Measurements from ENCODE around the gene ZAP70.

ZAP70 gene

DNA sequence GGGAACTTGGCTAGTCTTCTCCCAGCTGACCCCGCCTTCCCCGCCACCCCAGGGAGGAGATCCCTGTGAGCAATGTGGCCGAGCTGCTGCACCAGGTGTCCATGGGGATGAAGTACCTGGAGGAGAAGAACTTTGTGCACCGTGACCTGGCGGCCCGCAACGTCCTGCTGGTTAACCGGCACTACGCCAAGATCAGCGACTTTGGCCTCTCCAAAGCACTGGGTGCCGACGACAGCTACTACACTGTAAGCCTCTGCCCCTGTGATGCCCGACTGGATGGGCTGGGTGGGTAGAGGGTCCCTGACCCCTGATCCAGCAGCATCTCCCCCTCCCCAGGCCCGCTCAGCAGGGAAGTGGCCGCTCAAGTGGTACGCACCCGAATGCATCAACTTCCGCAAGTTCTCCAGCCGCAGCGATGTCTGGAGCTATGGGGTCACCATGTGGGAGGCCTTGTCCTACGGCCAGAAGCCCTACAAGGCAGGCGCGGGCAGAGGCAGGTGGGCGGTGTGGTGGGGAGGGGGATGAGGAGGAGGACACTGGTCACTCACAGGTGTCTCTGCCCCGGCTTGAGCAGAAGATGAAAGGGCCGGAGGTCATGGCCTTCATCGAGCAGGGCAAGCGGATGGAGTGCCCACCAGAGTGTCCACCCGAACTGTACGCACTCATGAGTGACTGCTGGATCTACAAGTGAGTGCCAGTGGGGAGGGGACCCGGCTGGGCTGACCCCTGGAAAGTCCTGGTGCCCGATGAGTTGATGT is 24.2 kb downstream of the ZAP70 start:
- TF ChIP-seq, protein P1, sequence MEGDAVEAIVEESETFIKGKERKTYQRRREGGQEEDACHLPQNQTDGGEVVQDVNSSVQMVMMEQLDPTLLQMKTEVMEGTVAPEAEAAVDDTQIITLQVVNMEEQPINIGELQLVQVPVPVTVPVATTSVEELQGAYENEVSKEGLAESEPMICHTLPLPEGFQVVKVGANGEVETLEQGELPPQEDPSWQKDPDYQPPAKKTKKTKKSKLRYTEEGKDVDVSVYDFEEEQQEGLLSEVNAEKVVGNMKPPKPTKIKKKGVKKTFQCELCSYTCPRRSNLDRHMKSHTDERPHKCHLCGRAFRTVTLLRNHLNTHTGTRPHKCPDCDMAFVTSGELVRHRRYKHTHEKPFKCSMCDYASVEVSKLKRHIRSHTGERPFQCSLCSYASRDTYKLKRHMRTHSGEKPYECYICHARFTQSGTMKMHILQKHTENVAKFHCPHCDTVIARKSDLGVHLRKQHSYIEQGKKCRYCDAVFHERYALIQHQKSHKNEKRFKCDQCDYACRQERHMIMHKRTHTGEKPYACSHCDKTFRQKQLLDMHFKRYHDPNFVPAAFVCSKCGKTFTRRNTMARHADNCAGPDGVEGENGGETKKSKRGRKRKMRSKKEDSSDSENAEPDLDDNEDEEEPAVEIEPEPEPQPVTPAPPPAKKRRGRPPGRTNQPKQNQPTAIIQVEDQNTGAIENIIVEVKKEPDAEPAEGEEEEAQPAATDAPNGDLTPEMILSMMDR (IDR thresholded peaks at IDR 0.05; ENCODE audit: low read depth, low read length), result no peak
- H3K4me3 ChIP-seq (ENCODE audit: low read depth, low read length), result no peak overlapping the region

DNA sequence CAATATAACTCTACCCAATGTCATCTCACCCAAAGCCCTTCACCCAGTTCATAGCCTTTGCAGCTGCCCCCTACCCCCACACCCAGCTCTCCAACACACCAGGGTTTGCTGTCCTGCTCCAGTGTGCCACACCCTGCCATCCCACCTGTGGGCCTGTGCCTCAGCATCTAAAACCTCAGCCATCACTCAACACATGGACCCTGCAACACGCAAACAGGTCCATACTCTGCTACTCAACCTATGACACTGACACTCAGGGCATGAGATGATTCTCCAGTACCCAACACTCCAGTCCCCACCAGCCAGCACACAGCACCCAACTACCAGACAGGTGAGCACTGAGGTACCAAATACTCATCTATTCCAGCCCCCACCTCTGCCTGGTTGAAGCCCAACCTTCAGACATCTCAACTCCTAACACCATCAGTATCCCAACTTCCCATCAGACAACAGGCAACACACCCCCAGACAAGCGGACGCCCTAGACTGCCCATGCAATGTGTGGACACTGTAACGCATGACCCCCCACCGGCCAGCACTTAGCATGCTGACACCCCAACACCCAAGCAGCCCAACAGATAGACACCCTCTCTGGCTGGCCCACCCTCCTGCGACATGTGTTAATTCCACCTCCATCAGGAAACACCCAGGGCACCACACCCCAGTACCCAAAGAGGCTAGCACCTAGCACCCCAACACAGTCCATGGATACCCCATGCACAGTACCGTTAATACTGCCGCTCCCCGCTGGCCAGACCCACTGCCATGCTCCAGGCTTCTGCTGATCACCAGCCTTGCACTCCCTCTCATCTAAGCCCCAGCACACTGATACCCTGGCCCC is 25.0 kb downstream of the ZAP70 start:
- TF ChIP-seq, protein P1 (IDR thresholded peaks at IDR 0.05; ENCODE audit: low read depth, low read length), result no peak
- H3K4me3 ChIP-seq (ENCODE audit: low read depth, low read length), result no peak overlapping the region

DNA sequence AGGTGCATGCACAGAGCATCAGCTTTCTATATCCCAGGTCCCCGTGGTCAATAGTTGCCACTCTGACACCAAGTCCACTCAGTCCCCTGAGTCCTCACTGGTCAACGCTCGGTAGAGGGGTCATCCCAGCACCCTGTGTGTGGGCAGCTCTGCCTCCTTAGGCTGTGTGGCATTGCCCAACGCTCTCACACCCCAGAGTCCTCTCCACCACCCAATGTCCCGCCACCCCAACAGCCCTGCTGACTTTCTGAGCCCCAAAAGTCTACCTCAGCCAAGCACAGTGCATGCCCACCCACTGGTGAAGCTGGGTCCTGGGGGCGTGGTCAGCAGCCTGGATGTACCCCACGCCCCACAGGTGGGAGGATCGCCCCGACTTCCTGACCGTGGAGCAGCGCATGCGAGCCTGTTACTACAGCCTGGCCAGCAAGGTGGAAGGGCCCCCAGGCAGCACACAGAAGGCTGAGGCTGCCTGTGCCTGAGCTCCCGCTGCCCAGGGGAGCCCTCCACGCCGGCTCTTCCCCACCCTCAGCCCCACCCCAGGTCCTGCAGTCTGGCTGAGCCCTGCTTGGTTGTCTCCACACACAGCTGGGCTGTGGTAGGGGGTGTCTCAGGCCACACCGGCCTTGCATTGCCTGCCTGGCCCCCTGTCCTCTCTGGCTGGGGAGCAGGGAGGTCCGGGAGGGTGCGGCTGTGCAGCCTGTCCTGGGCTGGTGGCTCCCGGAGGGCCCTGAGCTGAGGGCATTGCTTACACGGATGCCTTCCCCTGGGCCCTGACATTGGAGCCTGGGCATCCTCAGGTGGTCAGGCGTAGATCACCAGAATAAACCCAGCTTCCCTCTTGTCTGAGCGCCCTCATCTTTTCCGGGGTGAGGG is 25.9 kb downstream of the ZAP70 start:
- no peak overlapping the region for H3K4me3 ChIP-seq (ENCODE audit: low read depth, low read length)

DNA sequence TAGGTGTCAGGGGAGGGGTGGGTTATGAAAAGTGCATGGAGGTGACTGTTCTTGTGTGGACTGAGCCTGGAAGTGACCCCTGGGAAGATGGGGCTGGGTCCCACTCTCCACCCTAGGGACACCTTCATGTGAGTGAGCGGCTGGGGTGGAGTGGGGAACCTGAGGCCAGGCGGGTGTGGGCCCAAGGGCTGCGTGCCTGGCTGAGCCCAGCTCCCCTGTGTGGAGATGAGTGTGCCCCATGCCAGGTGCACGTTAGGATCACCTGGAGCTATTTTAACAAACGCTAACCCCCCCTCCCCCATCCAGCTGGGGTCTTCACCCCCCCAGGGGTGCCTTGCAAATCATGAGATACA is 26.5 kb downstream of the ZAP70 start:
- H3K4me3 ChIP-seq (ENCODE audit: low read depth, low read length), result no peak overlapping the region

More for the DNA sequence above, 25.9 kb downstream of the ZAP70 start:
- TF ChIP-seq, protein P1 (IDR thresholded peaks at IDR 0.05; ENCODE audit: low read depth, low read length), result no peak

DNA sequence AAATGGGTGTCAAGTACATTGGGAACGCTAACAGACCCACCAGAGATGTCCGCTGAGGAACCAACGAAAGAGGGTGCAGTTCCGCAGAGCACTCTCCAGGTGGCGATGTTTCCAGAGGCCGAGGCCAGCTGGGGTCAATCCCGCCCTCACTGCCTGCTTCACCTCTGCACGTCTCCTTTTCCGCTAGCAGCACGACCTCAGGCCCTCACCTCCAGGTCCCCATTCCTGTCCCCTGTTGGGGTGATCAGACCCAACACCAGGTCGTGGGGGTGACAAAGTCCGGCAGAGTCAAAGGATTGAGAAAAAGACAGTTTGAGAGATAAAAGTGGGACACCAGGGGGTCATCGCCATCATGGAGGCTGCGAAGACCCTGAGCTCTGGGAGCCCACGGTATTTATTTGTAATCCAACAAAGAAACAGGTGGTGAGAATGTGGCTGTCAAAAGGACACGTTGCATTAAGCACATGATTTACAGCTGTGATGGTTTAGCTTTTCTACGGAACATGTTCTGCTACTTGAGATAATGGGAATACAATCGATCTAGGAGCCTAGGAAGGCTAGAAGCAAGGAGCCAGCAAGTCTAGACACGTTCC is 27.3 kb downstream of the ZAP70 start:
- TF ChIP-seq, protein P1 (IDR thresholded peaks at IDR 0.05; ENCODE audit: low read depth, low read length), result peak; percentile 76
- H3K4me3 ChIP-seq (ENCODE audit: low read depth, low read length), result no peak overlapping the region

More for the DNA sequence above, 26.5 kb downstream of the ZAP70 start:
- TF ChIP-seq, protein P1 (IDR thresholded peaks at IDR 0.05; ENCODE audit: low read depth, low read length), result no peak

DNA sequence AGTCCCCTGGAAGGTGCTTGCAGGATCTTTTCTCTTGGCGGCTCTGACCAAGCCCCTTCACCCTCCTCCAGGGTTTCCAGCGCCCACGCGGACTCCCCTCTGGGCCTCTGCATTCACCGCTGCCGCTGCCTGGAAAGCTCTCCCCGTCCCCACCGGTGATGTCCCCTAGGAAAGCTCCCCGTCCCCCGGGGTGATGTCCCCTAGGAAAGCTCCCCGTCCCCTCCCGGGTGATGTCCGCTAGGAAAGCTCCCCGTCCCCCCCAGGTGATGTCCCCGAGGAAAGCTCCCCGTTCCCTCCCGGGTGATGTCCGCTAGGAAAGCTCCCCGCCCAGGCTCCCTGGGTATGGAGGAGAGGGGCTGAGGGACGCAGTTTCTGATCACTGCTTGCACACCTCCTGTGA is 27.9 kb downstream of the ZAP70 start:
- no peak overlapping the region for H3K4me3 ChIP-seq (ENCODE audit: low read depth, low read length)
- TF ChIP-seq, protein P1 (IDR thresholded peaks at IDR 0.05; ENCODE audit: low read depth, low read length), result no peak

All from WI38 (cell line).